HG03175 (cell line): ENCODE measurements around the gene MTA3.

ENCODE experiments used
- ATAC-seq: cut with Tn5 transposase; IDR thresholded peaks from one replicate; pipeline ENCODE4 v1.9.1; 2021; ENCODE audit warnings: mild to moderate bottlenecking, moderate library complexity; ENCODE audit not compliant: unreplicated experiment

The MTA3 gene

DNA sequence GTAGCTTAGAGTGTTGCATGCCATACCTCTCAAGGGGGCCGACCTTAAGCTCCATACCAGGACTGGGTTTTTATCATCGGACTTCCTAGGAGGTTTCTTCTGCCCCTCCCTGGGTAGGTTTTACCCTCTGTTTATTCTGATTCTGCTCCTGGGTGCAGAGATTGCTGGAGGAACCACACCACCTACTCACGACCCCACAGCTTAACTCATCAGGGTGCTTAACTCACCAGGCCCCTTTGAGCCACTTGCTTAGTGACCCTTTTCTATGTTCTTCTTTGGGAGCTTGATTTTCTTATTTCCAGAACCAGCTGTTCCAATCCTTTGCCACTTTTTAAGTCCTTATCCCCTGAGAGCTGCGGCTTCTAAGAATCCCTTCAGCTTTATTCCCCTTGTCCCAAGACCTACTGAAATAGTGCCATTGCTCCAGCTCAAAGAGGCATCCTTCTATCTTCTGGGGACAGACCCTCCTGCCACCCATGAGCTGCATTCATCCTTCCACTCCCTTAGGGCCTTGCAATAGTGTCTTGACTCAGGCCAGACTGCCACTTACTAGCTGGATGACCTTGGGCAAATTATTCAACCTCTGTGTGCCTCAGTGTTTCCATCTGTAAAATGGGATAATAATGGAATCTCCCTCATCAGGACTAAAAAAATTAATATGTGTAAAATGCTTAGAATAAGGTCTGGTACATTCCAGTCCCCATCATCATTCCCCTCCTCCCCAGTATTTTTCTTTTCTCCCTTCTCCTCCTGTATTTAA lies 189.7 kb downstream of the MTA3 start:
- ATAC-seq = no peak

DNA sequence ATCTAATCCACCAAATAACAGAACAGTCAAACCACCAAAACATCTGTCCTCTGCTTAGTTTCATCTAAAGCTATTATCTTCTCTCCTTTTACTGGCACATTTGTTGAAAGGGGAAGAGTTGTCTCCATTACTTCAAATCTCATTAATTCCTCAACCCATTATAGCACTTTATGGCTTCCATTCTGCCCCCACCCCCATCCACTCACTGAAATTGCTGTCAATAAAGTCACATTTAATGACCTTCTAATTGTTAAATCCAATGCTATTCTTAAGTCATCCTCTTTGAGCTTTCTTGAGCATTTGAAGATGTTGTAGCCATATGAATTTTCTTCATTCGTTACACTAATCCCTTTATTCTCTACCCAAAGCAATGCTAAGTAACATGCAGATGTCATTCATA lies 190.3 kb downstream of the MTA3 start:
- no peak for ATAC-seq

DNA sequence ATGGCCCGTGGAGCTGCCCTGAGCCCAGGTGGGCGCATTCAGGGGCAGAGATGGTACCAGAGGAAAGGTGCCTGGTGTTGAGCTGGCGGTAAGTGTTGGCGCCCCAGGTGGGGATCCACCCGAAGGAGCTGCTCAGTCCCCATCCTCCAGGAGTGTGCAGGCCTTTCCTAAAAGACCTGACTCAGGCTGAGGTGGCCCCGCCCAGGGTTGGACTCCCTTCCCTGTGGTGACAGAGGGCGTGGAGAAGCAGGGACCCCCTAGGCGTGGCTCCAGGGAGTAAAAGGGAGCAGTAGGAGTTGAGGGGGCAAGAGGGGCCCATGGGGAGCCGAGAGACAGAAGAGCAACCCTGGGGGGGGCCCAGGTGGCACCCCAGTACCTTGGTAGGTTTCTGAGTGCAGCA lies 193.1 kb downstream of the MTA3 start:
- no peak for ATAC-seq

DNA sequence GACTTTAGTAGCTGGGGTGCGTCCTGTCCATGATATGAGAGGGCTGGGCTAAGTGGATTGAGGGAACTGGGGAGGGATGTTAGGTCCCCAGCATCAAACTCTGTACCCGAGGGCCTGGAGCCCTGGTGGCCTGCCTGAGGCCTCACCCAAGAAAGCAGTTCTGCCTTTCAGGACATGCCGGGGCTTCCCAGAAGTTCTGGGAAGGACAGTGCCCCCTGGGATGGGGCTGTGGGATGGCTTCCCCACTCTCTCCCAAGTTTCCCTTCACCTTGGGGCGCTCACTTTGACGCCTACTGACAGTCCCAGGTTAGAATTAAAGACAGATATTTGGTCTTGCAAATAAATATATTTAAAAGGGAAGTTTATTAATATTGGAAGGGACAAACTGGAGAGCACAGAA lies 193.7 kb downstream of the MTA3 start:
- no peak for ATAC-seq

DNA sequence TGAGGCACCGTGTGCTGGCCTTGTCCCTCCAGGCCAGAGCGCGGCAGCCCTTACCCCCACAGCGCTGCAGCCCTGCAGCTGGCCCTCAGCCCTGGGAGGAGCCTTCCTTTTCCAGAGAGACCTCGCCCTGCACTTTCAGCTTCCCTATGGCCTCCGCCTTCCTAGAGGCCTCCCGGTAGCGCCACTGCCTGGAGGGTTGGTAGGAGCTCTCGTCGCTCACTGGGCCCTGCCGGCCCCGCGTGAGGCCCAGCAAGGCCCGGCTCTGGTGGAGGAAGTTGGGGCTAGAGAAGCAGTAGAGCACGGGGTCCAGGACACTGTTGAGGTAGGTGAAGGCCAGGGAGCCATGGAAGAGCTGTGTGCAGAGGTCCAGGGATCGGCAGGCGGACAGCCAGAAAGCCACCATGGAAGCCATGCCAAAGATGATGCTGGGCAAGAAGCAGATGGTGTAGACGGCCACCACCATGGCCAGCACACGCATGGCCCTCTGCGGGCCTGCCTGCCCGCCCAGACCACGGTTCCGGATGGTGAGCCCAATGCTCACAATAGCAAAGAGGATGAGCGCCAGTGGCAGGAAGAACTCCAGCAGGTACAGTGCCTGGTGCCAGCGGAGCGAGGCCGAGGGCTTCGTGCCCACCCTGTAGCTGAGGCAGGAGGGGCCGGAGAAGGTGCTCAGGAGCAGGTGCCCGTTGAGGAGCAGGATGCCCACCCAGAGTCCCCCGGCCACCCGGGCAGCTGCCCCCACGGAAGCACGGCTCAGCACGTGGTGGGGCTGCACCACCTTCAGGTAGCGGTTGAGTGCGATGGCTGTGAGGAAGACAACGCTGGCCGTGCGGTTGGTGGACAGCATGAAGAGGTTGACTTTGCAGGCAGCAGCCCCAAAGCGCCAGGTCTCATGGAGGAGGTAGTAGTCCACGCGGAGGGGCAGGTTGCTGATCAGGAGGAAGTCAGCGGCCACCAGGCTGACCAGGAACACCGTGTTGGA lies 194.7 kb downstream of the MTA3 start:
- no peak for ATAC-seq

DNA sequence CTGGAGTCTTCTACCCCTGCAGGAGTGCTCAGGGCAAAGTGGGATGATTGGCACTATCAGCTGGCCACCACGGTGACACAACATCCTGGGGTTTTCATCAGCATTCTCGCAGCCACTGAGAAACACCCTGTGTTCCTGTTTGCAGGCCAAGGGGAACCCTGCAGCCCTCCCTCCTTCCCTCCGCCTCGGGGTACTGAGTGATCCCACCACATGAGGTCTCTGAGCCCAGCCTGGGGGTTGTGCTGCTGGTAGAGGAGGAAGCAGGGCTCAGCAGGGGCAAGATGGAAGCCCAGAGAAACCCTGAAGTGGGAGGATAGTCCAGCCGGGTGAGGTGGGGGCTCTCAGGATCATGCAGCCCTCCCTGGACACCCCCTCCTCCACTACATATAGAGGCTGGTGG lies 195.7 kb downstream of the MTA3 start, which contains the start of gene OXER1:
Gene OXER1 (minus strand): TSS at position 40 of the 400 bp plus-strand sequence. CDS start 73 bp downstream, outside the sequence.
- no peak for ATAC-seq

DNA sequence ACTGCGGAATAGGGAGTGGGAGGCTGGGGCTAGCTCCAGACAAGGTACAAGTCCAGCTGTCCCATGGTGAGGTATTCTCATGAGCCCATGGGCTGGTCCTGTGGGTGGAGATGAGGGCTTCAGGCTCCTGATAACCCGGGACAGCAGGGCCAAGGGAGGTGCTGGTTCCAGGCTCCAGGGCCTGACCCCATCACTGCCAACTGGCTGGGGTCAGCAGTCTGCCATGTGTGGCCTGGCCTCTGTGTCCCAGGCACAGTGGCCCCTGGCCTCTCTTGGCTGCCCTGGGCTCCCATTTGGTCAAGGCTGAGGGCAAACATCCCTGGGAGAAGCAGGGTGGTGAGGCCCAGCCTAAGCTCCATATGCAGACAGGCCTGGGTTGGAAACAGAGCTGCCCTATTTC lies 196.5 kb downstream of the MTA3 start:
- no peak for ATAC-seq

DNA sequence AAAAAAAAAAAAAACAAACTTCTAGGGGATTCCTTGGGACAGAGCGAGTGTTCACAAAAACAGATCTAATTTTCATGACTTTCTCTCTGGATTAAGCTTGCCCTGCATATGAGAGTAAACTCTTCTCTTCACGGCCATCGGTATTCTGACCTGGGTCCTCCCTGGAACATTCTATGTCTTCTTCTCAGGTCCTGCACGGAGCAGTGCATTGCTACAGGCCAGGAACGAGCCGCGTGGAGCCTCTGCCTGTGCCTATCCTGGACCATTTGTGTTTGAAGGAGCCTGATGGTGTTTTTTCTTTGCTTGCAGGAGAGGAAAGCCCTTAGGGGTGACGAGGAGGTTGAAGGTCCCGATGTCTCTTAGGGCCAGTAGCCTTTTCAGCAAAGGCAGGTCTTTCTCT lies 197.3 kb downstream of the MTA3 start:
- no peak for ATAC-seq

DNA sequence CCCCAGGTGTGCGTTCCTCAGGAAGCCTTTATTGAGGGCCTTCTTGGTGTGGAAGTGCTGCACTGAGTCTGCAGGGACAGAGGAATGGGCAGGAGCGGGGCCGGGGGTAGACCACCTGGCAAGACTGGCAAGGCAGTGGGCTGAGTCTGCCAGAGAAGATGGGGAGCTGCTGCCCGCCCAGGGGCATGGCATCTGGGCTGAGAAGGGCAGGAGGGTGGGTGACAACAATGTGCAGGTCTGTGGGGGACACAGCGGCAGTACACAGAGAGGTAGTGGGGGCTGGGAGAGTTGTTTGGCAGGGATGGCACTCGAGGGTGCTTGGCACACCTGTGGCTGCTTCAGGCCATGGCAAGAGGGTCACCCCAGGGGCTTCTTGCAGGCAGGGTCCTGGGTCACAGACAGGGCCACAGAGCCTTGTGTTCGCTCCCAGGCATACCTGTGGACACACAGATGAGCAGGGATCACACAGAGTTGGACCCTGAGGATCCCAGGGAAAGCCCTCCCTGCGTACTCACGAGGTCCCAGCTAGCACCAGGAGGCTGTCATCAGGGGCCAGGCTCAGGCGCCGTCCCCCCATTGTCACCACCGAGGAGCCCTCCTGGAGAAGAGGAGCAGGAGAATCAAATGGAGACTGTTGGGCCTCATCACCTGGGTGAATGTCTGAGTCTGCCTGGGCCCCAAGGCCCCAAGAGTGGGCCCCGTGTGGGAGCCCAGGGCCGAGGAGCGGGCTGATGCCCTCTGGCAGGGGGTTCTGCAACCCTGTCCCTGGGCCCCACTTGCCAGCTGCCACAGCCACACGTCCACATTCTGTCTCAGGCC lies 198.9 kb downstream of the MTA3 start:
- ATAC-seq = no peak

DNA sequence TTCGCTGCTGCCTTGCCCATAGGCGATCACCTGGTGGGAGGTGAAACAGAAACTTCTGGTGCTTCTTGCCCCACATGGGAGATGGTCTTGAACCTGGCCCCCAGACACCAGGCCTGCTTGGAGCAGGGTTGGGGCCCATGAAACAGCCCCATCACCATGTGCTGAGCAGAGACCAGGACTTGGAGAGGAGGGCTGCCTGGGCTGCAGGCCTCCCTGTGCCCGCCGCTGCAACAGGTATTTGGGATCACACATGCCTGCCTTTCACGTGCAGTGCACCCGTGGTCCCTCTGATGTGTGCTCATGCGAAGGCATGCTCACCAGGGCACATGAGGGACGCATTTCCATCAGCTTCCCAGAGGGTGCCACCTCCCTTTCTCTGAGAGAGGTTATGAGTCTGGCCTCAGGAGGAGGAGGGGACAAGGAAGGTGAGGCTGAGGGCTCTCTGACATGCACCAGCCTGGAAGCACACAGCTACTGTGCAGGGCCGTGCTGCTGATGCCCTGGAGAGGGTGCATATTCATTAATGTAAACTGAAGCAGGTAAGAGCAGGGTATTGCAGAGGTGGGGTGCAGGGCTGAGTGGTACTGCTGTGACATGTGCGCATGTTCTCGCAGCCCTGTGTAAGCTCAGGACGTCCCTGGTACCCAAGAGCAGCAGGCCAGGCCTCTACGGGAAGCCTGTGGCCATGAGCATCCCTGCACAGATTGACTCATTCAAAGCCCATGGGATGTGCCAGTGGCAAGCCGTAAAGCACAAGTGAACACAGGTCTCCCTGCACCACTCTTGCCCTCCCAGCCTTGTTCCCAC lies 199.7 kb downstream of the MTA3 start:
- no peak for ATAC-seq

DNA sequence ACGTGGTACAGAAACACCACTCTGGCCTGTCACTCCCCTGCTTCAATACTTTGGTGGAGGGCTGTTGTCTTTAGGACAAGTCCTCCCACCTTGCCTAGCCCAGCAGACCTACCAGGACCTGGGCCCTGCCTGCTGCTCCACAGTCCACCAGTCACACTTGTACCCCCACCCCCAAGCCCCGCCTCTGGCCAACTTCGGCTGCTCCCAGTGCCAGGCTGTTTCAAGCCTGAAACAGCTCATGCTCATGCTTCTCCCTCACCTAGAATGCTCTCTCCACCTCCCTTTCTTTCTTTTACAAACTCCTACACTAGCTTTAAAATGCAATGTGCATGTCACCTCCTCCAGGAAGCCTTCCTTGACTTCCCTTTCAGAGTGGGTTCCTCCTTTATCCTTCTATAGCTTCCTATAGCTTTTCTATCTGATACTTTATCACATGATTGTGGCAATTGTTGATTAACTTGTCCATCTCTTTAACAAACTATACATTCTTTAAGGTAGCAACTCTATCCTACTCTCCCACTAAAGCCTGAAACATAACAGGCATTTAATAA lies 200.3 kb downstream of the MTA3 start:
- ATAC-seq = no peak

DNA sequence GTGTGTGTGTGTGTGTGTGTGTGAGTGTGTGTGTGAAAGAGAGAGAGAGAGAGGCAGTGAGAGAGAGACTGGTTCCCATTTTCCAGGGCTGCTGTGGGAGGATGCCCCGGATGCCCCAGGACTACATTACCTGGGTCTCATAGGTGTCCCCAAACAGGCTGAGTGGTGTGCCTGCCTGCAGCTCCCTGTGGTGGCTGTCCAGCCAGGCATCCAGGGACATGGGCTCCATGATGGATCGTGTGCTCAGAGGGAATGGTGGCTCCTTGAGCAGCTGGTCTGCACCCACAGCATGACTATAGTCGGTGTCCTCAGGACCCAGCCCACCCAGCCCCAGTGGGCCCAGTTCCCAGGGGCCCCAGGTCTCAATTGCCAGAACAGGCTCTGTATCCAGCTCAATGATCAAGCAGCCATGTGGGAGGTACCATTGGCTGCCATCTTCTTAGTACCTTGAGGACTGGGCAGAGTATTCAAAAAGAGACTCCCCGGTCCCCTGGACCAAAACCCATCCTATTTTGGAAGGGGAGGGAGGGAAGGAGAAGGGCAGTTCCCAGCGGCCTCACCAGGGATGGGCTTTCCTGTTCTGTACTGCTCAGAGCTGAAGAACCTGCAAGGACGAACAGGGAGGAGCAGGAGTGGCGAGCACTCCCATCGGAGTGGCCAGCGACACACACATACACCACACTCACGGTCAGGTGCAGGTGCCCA lies 201.3 kb downstream of the MTA3 start:
- ATAC-seq = no peak

DNA sequence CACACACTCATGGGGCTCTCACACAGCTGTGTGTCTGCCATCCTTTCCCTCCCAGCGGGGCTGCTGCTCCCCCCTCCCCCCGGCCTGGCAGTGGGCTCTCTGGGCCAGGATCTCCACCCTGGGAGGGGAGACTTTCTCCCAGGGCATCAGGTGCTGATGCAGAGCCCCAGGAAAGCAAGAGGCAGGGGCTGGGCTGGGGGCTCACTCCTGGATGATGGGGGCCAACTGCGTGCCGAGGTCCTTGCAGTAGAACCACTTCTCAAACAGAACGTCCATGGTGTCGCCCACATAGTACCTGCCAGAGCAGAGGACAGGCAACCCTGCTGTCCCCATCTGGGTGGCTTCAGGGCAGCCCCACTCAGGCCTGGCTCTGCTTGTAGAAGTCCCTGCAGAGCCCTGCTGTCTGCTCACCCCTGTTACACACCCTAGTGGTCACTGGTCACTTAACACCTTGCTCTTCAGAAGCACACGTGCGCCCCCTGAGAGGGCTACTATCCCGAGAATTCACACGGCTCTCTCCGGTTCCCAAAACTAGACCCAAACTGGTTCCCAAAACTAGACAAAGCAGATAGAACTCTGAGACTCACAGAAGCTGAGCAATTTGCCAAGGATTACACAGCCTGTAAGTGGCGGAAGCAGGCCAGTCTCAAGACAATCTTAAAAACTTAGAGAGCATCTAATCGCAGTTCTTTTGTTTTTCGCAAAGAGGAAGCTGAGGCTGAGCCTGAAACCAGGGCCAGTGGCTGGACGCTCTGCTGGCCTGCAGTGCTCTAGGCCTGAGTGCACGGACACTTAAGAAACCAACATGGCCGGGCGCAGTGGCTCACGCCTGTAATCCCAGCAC lies 202.1 kb downstream of the MTA3 start:
- ATAC-seq = peak; percentile 57

DNA sequence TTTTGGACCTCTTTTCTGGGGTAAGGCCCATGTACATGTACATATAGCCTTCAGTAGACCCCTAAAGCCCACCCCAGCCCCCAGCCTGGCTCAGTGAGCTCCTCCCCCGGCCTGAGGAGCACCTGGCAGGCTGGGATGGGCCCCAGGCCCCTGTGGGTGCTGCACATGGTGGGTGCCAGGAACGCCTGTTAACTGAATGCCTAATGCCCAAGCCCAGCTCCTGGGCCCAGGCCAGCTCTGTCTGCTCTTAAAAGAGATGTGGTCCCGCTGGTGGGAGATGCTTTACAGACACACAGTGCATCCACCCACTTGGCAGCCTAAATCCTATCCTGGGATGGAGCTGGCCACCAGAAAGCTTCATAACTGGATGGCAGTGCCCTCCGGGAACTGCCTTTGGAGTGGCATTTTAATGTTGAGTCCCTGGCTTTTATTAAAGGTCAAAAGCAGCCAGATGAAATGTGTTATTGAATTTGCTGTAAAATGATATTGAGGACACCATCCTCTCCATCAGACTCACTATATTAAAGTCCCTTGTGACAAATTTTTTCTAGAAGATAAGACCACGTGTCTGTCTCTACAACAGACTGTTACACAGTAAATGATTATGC lies 203.2 kb downstream of the MTA3 start:
- no peak for ATAC-seq

DNA sequence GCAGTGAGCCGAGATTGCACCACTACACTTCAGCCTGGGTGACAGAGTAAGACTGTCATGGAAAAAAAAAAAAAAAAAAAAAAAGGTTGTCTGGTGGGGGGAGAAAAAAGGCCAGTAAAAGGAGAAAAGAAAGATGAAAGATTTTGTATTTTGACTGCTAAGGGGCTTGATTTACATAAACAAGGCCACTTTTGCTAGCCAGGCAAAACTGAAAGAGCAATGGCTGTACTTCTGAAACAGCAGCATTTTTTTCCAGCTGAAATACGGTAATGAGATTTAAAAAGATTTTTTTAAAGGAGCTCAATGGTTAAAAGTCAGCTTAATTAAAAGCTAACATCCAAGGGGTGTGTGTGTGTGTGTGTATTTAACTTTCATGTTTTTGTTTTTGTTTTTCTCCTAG lies 206.8 kb downstream of the MTA3 start:
- ATAC-seq = no peak

DNA sequence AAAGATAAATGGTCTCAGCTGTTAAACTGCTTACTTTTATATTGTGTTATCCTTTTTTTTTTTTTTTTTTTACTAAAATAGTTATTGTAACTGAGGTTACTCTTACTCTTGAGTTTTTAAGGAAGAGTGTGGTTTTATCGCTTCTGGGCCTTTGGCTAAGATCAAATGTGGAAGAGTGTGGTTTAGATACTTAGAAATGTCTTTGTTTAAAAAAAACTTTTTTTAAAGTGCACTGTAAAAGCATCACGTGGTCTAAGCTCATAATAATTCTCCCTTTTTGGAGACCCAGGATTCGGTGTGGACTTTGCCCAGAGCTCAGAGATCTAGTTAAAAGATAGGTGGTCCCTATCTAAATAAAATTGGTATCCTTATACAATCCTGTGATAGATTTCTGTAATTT lies 207.4 kb downstream of the MTA3 start:
- ATAC-seq = no peak

DNA sequence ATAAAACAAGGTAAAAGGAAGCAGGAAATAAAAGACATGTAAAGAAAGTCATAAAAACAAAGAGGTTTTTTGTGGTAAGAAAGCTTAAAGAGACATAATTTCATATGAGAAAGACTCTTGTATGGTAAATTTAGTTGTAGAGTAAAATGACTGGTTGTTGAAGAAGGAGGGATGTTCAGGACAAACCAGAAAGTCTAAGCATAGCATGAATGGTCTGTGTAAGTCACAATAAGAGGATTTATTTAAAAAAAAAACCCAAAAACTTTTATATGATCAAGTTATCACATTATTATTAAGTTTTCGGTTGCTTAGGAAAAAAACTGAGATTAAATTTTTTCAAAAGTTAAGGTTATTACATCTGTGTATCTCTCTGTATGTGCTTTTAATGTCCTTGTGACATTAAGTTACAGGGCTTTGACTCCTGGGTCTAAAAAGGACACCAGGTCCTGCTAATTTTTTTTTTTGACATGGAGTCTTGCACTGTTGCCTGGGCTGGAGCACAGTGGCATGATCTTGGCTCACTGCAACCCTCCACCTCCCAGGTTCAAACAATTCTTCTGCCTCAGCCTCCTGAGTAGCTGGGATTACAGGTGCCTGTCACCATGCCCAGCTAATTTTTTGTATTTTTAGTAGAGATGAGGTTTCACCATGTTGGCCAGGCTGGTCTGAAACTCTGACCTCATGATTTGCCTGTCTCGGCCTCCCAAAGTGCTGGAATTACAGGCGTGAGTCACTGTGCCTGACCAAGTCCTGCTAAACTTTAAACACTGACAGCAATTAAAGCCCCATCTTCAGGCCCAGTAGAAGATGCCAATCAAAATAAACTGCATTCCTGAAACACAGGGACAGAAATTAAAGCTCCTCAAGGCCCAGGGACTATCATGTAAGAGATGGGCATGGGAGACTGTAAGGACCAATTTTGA lies 209.7 kb downstream of the MTA3 start:
- ATAC-seq = no peak
